A549 (cell line): ENCODE results near the gene THSD7A. TPM values are rescaled to one million over a fixed set of nuclear protein-coding genes. Genes with fewer than 3 reads are reported as not detected.

ENCODE experiments used
- ATAC-seq, 2 experiments: fragments of 200-7000 bp in 1 of 2; fragments of >200 bp in 1 of 2; cut with Nextera tagmentation in 1 of 2; cut with Tn5 transposase in 1 of 2; 3 replicates each; pipeline versions ENCODE4 v1.8.0 to v1.9.1; 2018 to 2020; ENCODE audit warnings: mild to moderate bottlenecking in 1 of 2, moderate library complexity in 1 of 2
- CTCF ChIA-PET: fragments of 300-600 bp; sonication (Branson Sonifier 250); formaldehyde crosslinking; extraction: SDS; loops from one replicate; lab custom pipeline; 2021; ENCODE audit warnings: antibody characterized with exemption, inconsistent platforms; lab: Yijun Ruan, JAX
- POLR2A ChIA-PET: fragments of 350-600 bp; formaldehyde crosslinking; extraction: SDS; loops from one replicate; lab custom pipeline; 2021; ENCODE audit warnings: antibody characterized with exemption, inconsistent platforms; lab: Yijun Ruan, JAX
- DNase-seq, 2 experiments: peaks; one replicate each; pipeline versions ENCODE4 v3.0.0 to v3.0.0-alpha.2; 2011 to 2016; ENCODE audit warnings: low read depth in 1 of 2, low spot score in 1 of 2
- FAIRE-seq: peaks from 2 replicates; lab custom pipeline; 2011; peaks lifted over from hg19 to GRCh38; lab: Jason Lieb, UNC
- H3K27ac ChIP-seq, 2 experiments: fragments of >200 bp; sonication (Bioruptor Twin); formaldehyde crosslinking; 3 replicates each; pipeline ENCODE4 v1.5.1; 2016 to 2017
- H3K4me1 ChIP-seq: fragments of >200 bp; sonication (Bioruptor Twin); formaldehyde crosslinking; 3 replicates; pipeline ENCODE4 v1.6.1; 2016
- H3K4me2 ChIP-seq: fragments of >200 bp; sonication (Bioruptor Twin); formaldehyde crosslinking; 3 replicates; pipeline ENCODE4 v1.6.1; 2016
- H3K4me3 ChIP-seq: fragments of >200 bp; sonication (Bioruptor Twin); formaldehyde crosslinking; 3 replicates; pipeline ENCODE4 v1.5.1; 2016
- H3K9me3 ChIP-seq: fragments of >200 bp; sonication (Bioruptor Twin); formaldehyde crosslinking; 3 replicates; pipeline ENCODE4 v1.6.1; 2016
- BHLHE40 ChIP-seq: IDR thresholded peaks from 2 replicates; pipeline ENCODE4 v1.6.1; 2012; ENCODE audit warnings: low read depth, low read length, inconsistent platforms
- CEBPB ChIP-seq, 2 experiments: fragments of >200 bp in 1 of 2; sonication (Bioruptor Twin) in 1 of 2; formaldehyde crosslinking in 1 of 2; IDR thresholded peaks; 2 replicates each; pipeline ENCODE4 v1.6.1; 2012 to 2016
- CHD2 ChIP-seq: fragments of 150-350 bp; IDR thresholded peaks from 2 replicates; pipeline ENCODE4 v1.6.1; 2014; ENCODE audit warnings: low read length; ENCODE audit not compliant: partially characterized antibody
- CHD4 ChIP-seq: fragments of 200-600 bp; sonication (generic); IDR thresholded peaks from 2 replicates; pipeline ENCODE4 v1.6.1; 2016; ENCODE audit warnings: antibody characterized with exemption, mild to moderate bottlenecking, borderline replicate concordance
- EP300 ChIP-seq, 2 experiments: fragments of >200 bp; sonication (Bioruptor Twin); formaldehyde crosslinking; IDR thresholded peaks; 2 replicates in 1 of 2; 3 replicates in 1 of 2; pipeline ENCODE4 v1.6.1; 2016 to 2017
- FOSB ChIP-seq: fragments of 250-450 bp; sonication (Bioruptor Pico); IDR thresholded peaks from 2 replicates; pipeline ENCODE4 v1.5.0; 2020; ENCODE audit warnings: mild to moderate bottlenecking, moderate library complexity
- FOXS1 ChIP-seq: fragments of 250-450 bp; sonication (Bioruptor Pico); IDR thresholded peaks from 2 replicates; pipeline ENCODE4 v1.5.0; 2020; ENCODE audit warnings: mild to moderate bottlenecking, moderate library complexity
- HOXA7 ChIP-seq: fragments of 250-450 bp; sonication (Bioruptor Pico); IDR thresholded peaks from 2 replicates; pipeline ENCODE4 v1.5.0; 2020; ENCODE audit warnings: mild to moderate bottlenecking, moderate library complexity
- HOXB13 ChIP-seq: fragments of 250-450 bp; sonication (Bioruptor Pico); IDR thresholded peaks from 2 replicates; pipeline ENCODE4 v1.5.0; 2020; ENCODE audit warnings: low read depth, mild to moderate bottlenecking, moderate library complexity
- JUN ChIP-seq, 2 experiments: fragments of >200 bp; sonication (Bioruptor Twin); formaldehyde crosslinking; IDR thresholded peaks; 2 replicates in 1 of 2; 3 replicates in 1 of 2; pipeline ENCODE4 v1.6.1; 2016 to 2017
- MAFK ChIP-seq: fragments of 450-650 bp; IDR thresholded peaks from 2 replicates; pipeline ENCODE4 v1.6.1; 2014; ENCODE audit not compliant: partially characterized antibody
- PHF8 ChIP-seq: fragments of 200-600 bp; sonication (generic); IDR thresholded peaks from 2 replicates; pipeline ENCODE4 v1.6.1; 2016; ENCODE audit warnings: low read depth, mild to moderate bottlenecking, antibody characterized with exemption, moderate library complexity, borderline replicate concordance
- RARB ChIP-seq: fragments of 250-450 bp; sonication (Bioruptor Pico); IDR thresholded peaks from 2 replicates; pipeline ENCODE4 v1.8.0; 2021; ENCODE audit warnings: mild to moderate bottlenecking, moderate library complexity
- RCOR1 ChIP-seq: fragments of 150-350 bp; IDR thresholded peaks from 2 replicates; pipeline ENCODE4 v1.6.1; 2014; ENCODE audit warnings: antibody characterized with exemption, low read length, low read depth
- RNF2 ChIP-seq: fragments of 200-600 bp; sonication (generic); IDR thresholded peaks from 2 replicates; pipeline ENCODE4 v1.6.1; 2016; ENCODE audit warnings: low read depth, mild to moderate bottlenecking, antibody characterized with exemption, moderate library complexity, borderline replicate concordance
- SREBF2 ChIP-seq: fragments of 450-650 bp; IDR thresholded peaks from 2 replicates; pipeline ENCODE4 v1.6.1; 2014; ENCODE audit warnings: mild to moderate bottlenecking, moderate library complexity
- TP53 ChIP-seq: fragments of 250-450 bp; sonication (Bioruptor Pico); IDR thresholded peaks from 2 replicates; pipeline ENCODE4 v1.5.0; 2021; ENCODE audit warnings: mild to moderate bottlenecking, moderate library complexity
- ZC3H11A ChIP-seq: fragments of 450-650 bp; IDR thresholded peaks from 2 replicates; pipeline ENCODE4 v1.6.1; 2014; ENCODE audit warnings: antibody characterized with exemption, mild to moderate bottlenecking
- ZFP36 ChIP-seq: fragments of 450-650 bp; IDR thresholded peaks from 2 replicates; pipeline ENCODE4 v1.6.1; 2014; ENCODE audit warnings: borderline replicate concordance; ENCODE audit not compliant: partially characterized antibody
- ZNF302 ChIP-seq: fragments of 250-450 bp; sonication (Bioruptor Pico); IDR thresholded peaks from 2 replicates; pipeline ENCODE4 v1.9.0; 2021; ENCODE audit warnings: inconsistent platforms, mild to moderate bottlenecking, moderate library complexity
- WGBS: methylation state at CpG from one replicate; pipeline ENCODE4 v1.1.6; 2017; ENCODE audit errors: missing lambda C conversion rate; 5-methylcytosine and 5-hydroxymethylcytosine counted together
- polyA plus RNA-seq, 4 experiments: library from polyadenylated mRNA; depleted of rRNA in 3 of 4; stranded (reverse); fragments of >200 nt; fragmentation: RNase III in 1 of 4; extraction: RNeasy Plus Mini Kit Qiagen cat#74134 plus additional on column Dnase treatment in 1 of 4; gene quantifications; 2 replicates in 3 of 4; 3 replicates in 1 of 4; pipeline ENCODE4 v1.2.3, GENCODE V29; 2011 to 2017
- TF ChIP-seq, protein P1 (sequence below): fragments of >200 bp; sonication (Bioruptor Twin); formaldehyde crosslinking; IDR thresholded peaks from 3 replicates; pipeline ENCODE4 v1.6.1; 2016
- TF ChIP-seq, protein P2 (sequence below): IDR thresholded peaks from 2 replicates; pipeline ENCODE4 v1.6.1; 2012
- TF ChIP-seq, protein P3 (sequence below): fragments of 200-600 bp; sonication (generic); IDR thresholded peaks from 2 replicates; pipeline ENCODE4 v1.6.1; 2016; ENCODE audit warnings: antibody characterized with exemption, mild to moderate bottlenecking, moderate library complexity

The THSD7A gene
- polyA plus RNA-seq, 2 of the 4 experiments (the other 2 are of a cell fraction): 5.7 to 11.8 TPM

DNA sequence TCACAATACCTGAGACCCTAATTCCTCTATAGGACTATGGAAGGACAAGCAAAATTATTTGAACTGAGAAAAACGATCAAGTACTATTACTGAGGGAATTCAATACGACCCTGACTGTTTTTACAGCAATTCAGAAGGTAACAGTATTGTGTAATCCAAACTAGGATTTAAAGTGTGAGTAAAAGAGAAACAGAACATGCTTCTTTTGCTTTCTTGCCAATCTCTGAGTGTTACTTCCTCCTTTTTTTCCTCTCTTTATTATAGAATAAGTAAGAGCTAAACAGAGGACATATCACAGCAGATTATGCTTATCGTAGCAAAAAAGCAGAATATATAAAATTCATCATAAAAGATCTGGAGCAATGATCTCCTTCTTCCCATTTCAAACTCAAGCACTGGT lies 292.1 kb downstream of the THSD7A start:
- 0 out of 3 replicates have a peak, but pooled peaks cover 5% of the 10 kb centered on the region for H3K4me1 ChIP-seq
- H3K4me2 ChIP-seq: peak overlapping the region; percentile 29; the same call in 1 of the 3 replicates
- TF ChIP-seq ZNF302 (CRISPR knock-in tag): no peak
- peak in 1 of 2 experiments; percentile 26; a peak in 1 of 4 replicates for TF ChIP-seq CEBPB (IDR thresholded peaks at IDR 0.05)
- no peak for TF ChIP-seq TP53
- TF ChIP-seq MAFK: peak; percentile 28
- H3K4me3 ChIP-seq: no peak overlapping the region
- no peak overlapping the region for H3K27ac ChIP-seq
- H3K9me3 ChIP-seq: peaks cover 8% of the 10 kb centered on the region; the same call in 1 of the 3 replicates
- FAIRE-seq (no peak), ATAC-seq (no peak), DNase-seq (no peak)
- 45% methylated on average over 3 of the region's 3 CpGs for WGBS
- ChIA-PET CTCF (no interaction called here), POLR2A (no interaction called here)

DNA sequence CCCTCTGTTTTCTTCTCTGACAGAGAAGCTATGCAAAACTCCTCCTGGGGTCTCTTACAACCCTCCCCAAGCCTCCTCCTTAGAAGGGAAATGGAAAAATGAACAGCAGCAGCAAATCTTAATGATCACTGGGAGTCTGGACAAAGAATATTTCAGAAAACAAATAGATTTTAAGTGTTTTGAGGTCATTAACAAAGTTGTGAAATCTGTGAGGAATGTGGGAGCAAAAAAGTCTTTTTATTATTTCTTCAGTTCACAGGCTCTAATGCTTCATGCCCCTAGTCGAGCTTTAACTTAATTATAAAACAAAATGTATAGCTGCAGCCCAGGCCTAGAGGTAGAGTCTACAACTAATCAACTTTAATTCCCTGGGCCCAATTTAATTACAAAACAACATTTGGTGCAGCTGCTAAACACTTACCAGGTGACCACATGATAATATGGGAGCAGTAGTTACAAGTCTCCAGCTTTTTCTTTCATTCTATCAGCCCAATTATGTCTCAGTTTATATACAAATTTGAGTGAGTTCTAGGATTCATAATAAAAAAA lies 293.2 kb downstream of the THSD7A start:
- WGBS: 43% methylated on average over 1 of the region's 1 CpG
- ChIA-PET POLR2A (interaction anchor here (0.5 kb wide), 1 partner anchor 10 kb away, joined by 3 read pairs; no protein-coding TSS in a partner anchor), CTCF (no interaction called here)
- 0 out of 3 replicates have a peak, but pooled peaks cover 5% of the 10 kb centered on the region for H3K4me1 ChIP-seq
- no peak for TF ChIP-seq HOXA7 (CRISPR knock-in tag)
- TF ChIP-seq, all 56 proteins: peak for 0
- H3K27ac ChIP-seq: no peak overlapping the region
- H3K4me2 ChIP-seq: no peak overlapping the region
- no peak for ATAC-seq
- H3K4me3 ChIP-seq: no peak overlapping the region
- no peak for FAIRE-seq
- DNase-seq: no peak
- H3K9me3 ChIP-seq: peaks cover 8% of the 10 kb centered on the region; the same call in 1 of the 3 replicates

DNA sequence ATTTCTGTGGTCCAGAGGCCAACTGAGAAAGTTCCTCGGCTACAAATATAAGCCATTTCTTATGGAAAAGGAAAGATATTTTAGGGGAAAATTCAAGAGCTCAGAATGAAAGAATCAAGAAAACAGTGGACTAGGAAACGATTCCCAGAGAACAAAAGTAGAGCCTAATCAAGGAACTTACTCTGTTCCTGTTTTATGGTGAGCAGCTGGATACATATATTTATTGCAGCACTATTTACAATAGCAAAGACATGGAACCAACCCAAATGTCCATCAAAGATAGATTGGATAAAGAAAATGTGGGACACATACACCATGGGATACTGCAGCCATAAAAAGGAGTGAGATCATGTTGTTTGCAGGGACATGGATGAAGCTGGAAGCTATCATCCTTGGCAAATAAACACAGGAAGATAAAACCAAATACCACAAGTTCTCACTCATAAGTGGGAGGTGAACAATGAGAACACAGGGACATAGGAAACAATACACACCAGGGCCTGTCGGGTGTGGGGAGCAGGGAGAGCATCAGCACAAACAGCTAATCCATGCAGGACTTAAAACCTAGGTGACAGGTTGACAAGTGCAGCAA lies 298.7 kb downstream of the THSD7A start:
- ATAC-seq (no peak), DNase-seq (no peak), FAIRE-seq (no peak)
- no peaks in the 10 kb centered on the region for H3K4me1 ChIP-seq
- TF ChIP-seq ZNF302 (CRISPR knock-in tag) (no peak), SREBF2 (no peak)
- CTCF ChIA-PET: no interaction called here
- 62% methylated on average over 3 of the region's 3 CpGs for WGBS
- H3K9me3 ChIP-seq: no peaks in the 10 kb centered on the region
- no peak overlapping the region for H3K4me2 ChIP-seq
- no peak overlapping the region for H3K27ac ChIP-seq
- H3K4me3 ChIP-seq: no peak overlapping the region
- POLR2A ChIA-PET: no interaction called here

DNA sequence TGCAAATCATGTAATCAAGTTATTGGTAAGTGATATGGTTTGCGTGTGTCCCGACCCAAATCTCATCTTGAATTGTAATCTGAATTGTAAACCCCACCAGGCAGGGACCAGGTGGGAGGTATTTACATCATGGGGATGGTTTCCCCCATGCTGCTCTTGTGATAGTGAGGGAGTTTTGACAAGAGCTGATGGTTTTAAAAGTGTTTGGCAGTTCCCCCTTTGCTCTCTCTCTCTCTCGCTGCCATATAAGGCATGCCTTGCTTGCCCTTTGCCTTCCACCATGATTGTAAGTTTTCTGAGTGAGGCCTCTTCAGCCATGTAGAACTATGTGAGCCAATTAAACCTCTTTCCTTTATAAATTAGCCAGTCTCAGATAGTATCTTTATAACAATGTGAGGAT lies 302.6 kb downstream of the THSD7A start:
- Histone ChIP-seq H3K4me2 (no peak overlapping the region), H3K9me3 (no peaks in the 10 kb centered on the region), H3K4me1 (no peaks in the 10 kb centered on the region), H3K27ac (no peak overlapping the region), H3K4me3 (no peak overlapping the region)
- ChIA-PET POLR2A (no interaction called here), CTCF (no interaction called here)
- 66% methylated on average over 3 of the region's 3 CpGs for WGBS
- no peak for TF ChIP-seq PHF8
- TF ChIP-seq BHLHE40: no peak
- TF ChIP-seq, protein P1, sequence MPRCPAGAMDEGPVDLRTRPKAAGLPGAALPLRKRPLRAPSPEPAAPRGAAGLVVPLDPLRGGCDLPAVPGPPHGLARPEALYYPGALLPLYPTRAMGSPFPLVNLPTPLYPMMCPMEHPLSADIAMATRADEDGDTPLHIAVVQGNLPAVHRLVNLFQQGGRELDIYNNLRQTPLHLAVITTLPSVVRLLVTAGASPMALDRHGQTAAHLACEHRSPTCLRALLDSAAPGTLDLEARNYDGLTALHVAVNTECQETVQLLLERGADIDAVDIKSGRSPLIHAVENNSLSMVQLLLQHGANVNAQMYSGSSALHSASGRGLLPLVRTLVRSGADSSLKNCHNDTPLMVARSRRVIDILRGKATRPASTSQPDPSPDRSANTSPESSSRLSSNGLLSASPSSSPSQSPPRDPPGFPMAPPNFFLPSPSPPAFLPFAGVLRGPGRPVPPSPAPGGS: no peak
- TF ChIP-seq, protein P2, sequence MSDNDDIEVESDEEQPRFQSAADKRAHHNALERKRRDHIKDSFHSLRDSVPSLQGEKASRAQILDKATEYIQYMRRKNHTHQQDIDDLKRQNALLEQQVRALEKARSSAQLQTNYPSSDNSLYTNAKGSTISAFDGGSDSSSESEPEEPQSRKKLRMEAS: no peak
- no peak for TF ChIP-seq JUN (IDR thresholded peaks at IDR 0.05)
- no peak for TF ChIP-seq FOXS1 (CRISPR knock-in tag)
- TF ChIP-seq ZC3H11A: no peak
- TF ChIP-seq HOXA7 (CRISPR knock-in tag): no peak
- TF ChIP-seq RARB (CRISPR knock-in tag): no peak
- no peak for TF ChIP-seq RCOR1
- TF ChIP-seq, protein P3, sequence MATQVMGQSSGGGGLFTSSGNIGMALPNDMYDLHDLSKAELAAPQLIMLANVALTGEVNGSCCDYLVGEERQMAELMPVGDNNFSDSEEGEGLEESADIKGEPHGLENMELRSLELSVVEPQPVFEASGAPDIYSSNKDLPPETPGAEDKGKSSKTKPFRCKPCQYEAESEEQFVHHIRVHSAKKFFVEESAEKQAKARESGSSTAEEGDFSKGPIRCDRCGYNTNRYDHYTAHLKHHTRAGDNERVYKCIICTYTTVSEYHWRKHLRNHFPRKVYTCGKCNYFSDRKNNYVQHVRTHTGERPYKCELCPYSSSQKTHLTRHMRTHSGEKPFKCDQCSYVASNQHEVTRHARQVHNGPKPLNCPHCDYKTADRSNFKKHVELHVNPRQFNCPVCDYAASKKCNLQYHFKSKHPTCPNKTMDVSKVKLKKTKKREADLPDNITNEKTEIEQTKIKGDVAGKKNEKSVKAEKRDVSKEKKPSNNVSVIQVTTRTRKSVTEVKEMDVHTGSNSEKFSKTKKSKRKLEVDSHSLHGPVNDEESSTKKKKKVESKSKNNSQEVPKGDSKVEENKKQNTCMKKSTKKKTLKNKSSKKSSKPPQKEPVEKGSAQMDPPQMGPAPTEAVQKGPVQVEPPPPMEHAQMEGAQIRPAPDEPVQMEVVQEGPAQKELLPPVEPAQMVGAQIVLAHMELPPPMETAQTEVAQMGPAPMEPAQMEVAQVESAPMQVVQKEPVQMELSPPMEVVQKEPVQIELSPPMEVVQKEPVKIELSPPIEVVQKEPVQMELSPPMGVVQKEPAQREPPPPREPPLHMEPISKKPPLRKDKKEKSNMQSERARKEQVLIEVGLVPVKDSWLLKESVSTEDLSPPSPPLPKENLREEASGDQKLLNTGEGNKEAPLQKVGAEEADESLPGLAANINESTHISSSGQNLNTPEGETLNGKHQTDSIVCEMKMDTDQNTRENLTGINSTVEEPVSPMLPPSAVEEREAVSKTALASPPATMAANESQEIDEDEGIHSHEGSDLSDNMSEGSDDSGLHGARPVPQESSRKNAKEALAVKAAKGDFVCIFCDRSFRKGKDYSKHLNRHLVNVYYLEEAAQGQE: no peak
- no peak for TF ChIP-seq RNF2
- no peak for TF ChIP-seq FOSB (CRISPR knock-in tag)
- TF ChIP-seq CHD4: no peak
- TF ChIP-seq CHD2: no peak
- TF ChIP-seq EP300 (IDR thresholded peaks at IDR 0.05): no peak
- no peak for TF ChIP-seq ZFP36
- TF ChIP-seq HOXB13 (CRISPR knock-in tag): no peak
- ATAC-seq: no peak
- no peak for DNase-seq
- FAIRE-seq: no peak
